Psoas muscle (tissue), 8 donors: ENCODE data around the gene ZNF804B. TPM values are rescaled to one million over a fixed set of nuclear protein-coding genes. Genes with fewer than 3 reads are reported as not detected.

Source experiments
- ATAC-seq, 4 donors: fragments of 200-7000 bp; cut with Tn5 transposase; one replicate each; pipeline ENCODE4 v1.9.1; 2020; ENCODE audit warnings: moderate library complexity in 3 of 4, mild to moderate bottlenecking in 2 of 4
- DNase-seq, 2 donors: peaks; one replicate each; pipeline ENCODE4 v3.0.0-alpha.2; 2020
- H3K27ac ChIP-seq: fragments of 200-600 bp; one replicate; pipeline ENCODE4 v1.8.0; 2022
- H3K27me3 ChIP-seq, 3 donors: fragments of 200-600 bp in 1 of 3; one replicate each; pipeline versions ENCODE4 v1.6.1 to v1.8.0; 2013 to 2022; ENCODE audit warnings: low read length in 2 of 3, mild to moderate bottlenecking in 2 of 3, moderate library complexity in 1 of 3; ENCODE audit not compliant: insufficient read depth in 3 of 3
- H3K36me3 ChIP-seq, 2 donors: fragments of 200-600 bp in 1 of 2; one replicate each; pipeline versions ENCODE4 v1.6.1 to v1.8.0; 2013 to 2022; ENCODE audit warnings: low read depth in 1 of 2, mild to moderate bottlenecking in 1 of 2, moderate library complexity in 1 of 2; ENCODE audit not compliant: insufficient read depth in 1 of 2
- H3K4me1 ChIP-seq: fragments of 200-600 bp; one replicate; pipeline ENCODE4 v1.8.0; 2022
- H3K4me3 ChIP-seq: fragments of 200-600 bp; one replicate; pipeline ENCODE4 v1.8.0; 2022; ENCODE audit warnings: mild to moderate bottlenecking
- H3K9me3 ChIP-seq: fragments of 200-600 bp; one replicate; pipeline ENCODE4 v1.8.0; 2022
- CTCF ChIP-seq: fragments of 200-600 bp; IDR thresholded peaks from one replicate; pipeline ENCODE4 v1.8.0; 2022; ENCODE audit warnings: antibody characterized with exemption
- WGBS, 3 donors: extraction: QIAGEN DNeasy Blood & Tissue Kit; methylation state at CpG; one replicate each; pipeline versions ENCODE4 v1.1.6 to v1.1.7; 2013; 5-methylcytosine and 5-hydroxymethylcytosine counted together
- intact Hi-C, 2 donors: fragments of 100-400 bp; cut with DNase I; formaldehyde crosslinking; loops; one replicate each; pipeline versions ENCODE4 v1.11.0 to v1.14.2; 2022
- polyA plus RNA-seq, 3 donors: library from polyadenylated mRNA; stranded (reverse); fragments of 200-250 nt; gene quantifications; one replicate each; pipeline ENCODE4 v1.2.3, GENCODE V29; 2013
- total RNA-seq, 4 donors: library from RNA; stranded (reverse); fragmentation: NEBNext Ultra II Directional in 2 of 4; extraction: Animal tissue kit (Norgen Biotek cat#: 25700) in 2 of 4; gene quantifications; one replicate each; pipeline versions ENCODE4 v1.2.1 to v1.2.4, GENCODE V29; 2021 to 2023
- donor health status: healthy with polysubstance abuse.
- donor health status: DM: no; HTN: no; CAD: no; lungs with moderate emphysema.
- donor health status: Bipolar disorder and iron deficiency.
- donor health status: healthy.
- donor health status: DM: yes; HTN: yes; CAD: no.
- donor health status: DM: no; HTN: no; CAD: no.
- donor health status: DM: no; HTN: no; CAD: no.
- donor health status: DM: yes; HTN: yes; CAD: no.

The ZNF804B gene
- total and polyA plus RNA-seq, 7 donors: not detected

- 81 to 86% (median 83%) methylated on average over 1 of the region's 1 CpG for WGBS, 3 donors
- ATAC-seq: no peak
- no peaks in the 10 kb centered on the region for H3K36me3 ChIP-seq
- intact Hi-C loops: no loop called here
- TF ChIP-seq CTCF: no peak
- no peak overlapping the region for H3K4me3 ChIP-seq
- peaks cover 0 to 39% (median 6%) of the 10 kb centered on the region in 3 donors for H3K27me3 ChIP-seq
- DNase-seq: no peak
- no peaks in the 10 kb centered on the region for H3K9me3 ChIP-seq
- H3K27ac ChIP-seq: no peak overlapping the region
- peaks cover 4% of the 10 kb centered on the region for H3K4me1 ChIP-seq
Measured at GRCh38 chr7:88756802-88757201, 2.7 kb upstream of the ZNF804B start.

GRCh38 chr7:88757371-88757770 lies 2.1 kb upstream of the ZNF804B start:
- H3K36me3 ChIP-seq: no peaks in the 10 kb centered on the region
- no peaks in the 10 kb centered on the region for H3K9me3 ChIP-seq
- peaks cover 0 to 41% (median 6%) of the 10 kb centered on the region in 3 donors for H3K27me3 ChIP-seq
- ATAC-seq (no peak), DNase-seq (no peak)
- peaks cover 4% of the 10 kb centered on the region for H3K4me1 ChIP-seq
- H3K27ac ChIP-seq: no peak overlapping the region
- no peak overlapping the region for H3K4me3 ChIP-seq
- intact Hi-C loops: no loop called here
- 79 to 89% (median 86%) methylated on average over 2 of the region's 2 CpGs for WGBS, 3 donors
- no peak for TF ChIP-seq CTCF

- no peak overlapping the region for H3K27ac ChIP-seq
- peak overlapping the region; percentile 37 for H3K4me3 ChIP-seq
- H3K27me3 ChIP-seq: peaks cover 0 to 41% (median 6%) of the 10 kb centered on the region in 3 donors
- ATAC-seq: no peak
- no peak for TF ChIP-seq CTCF
- H3K36me3 ChIP-seq: no peaks in the 10 kb centered on the region
- intact Hi-C loops: no loop called here
- peaks cover 4% of the 10 kb centered on the region for H3K4me1 ChIP-seq
- H3K9me3 ChIP-seq: no peaks in the 10 kb centered on the region
- WGBS, 3 donors: 5% methylated on average over 33 of the region's 33 CpGs
- no peak for DNase-seq
Measured at GRCh38 chr7:88758381-88759229, 895 bp upstream of the ZNF804B start.

- ATAC-seq (no peak), DNase-seq (no peak)
- H3K4me1 ChIP-seq: peaks cover 4% of the 10 kb centered on the region
- peaks cover 0 to 37% (median 6%) of the 10 kb centered on the region in 3 donors for H3K27me3 ChIP-seq
- no peak overlapping the region for H3K4me3 ChIP-seq
- no peaks in the 10 kb centered on the region for H3K9me3 ChIP-seq
- intact Hi-C loops: no loop called here
- WGBS, 3 donors: 27 to 31% (median 28%) methylated on average over 6 of the region's 6 CpGs
- no peaks in the 10 kb centered on the region for H3K36me3 ChIP-seq
- H3K27ac ChIP-seq: no peak overlapping the region
- no peak for TF ChIP-seq CTCF
Measured at GRCh38 chr7:88760136-88760515, 626 bp downstream of the ZNF804B start.

GRCh38 chr7:88761779-88762178 lies 2.3 kb downstream of the ZNF804B start:
- intact Hi-C loops: no loop called here
- Histone ChIP-seq H3K9me3 (no peaks in the 10 kb centered on the region), H3K4me3 (no peak overlapping the region), H3K27me3 (peaks cover 0 to 37% (median 6%) of the 10 kb centered on the region in 3 donors), H3K36me3 (no peaks in the 10 kb centered on the region), H3K4me1 (peaks cover 4% of the 10 kb centered on the region), H3K27ac (no peak overlapping the region)
- no peak for TF ChIP-seq CTCF
- no peak for DNase-seq
- 48 to 62% (median 57%) methylated on average over 1 of the region's 1 CpG for WGBS, 3 donors
- ATAC-seq: no peak
